ENCODE data around the gene JARID2.
"Not testable (repeated sequence)": the region's sequence is repeated elsewhere in the genome, so short reads cannot be mapped to it uniquely, and the experiment has no call there.

Gene JARID2

GRCh38 chr6:15539722-15540270 is 293.9 kb downstream of the JARID2 start:
- no peak for DNase-seq
- no peak for TF ChIP-seq CTCF (IDR thresholded peaks at IDR 0.05)
- Histone ChIP-seq H3K27ac (no peak overlapping the region), H3K36me3 (no peaks in the 10 kb centered on the region), H3K4me1 (peaks cover 0 to 10% (median 1%) of the 10 kb centered on the region in 4 donors), H3K27me3 (no peaks in the 10 kb centered on the region), H3K9me3 (no peaks in the 10 kb centered on the region), H3K4me3 (no peak overlapping the region)
- intact Hi-C loops (cut with DNase I; ENCODE audit: low total_unique reads): no loop called here

- H3K27ac ChIP-seq; H3K27me3 ChIP-seq; DNase-seq; H3K4me1 ChIP-seq; H3K4me3 ChIP-seq; H3K36me3 ChIP-seq; intact Hi-C loops (cut with DNase I; ENCODE audit: low total_unique reads); H3K9me3 ChIP-seq: not testable (repeated sequence)
Measured at GRCh38 chr6:15543332-15543917, 297.6 kb downstream of the JARID2 start.

GRCh38 chr6:15544321-15544900 is 298.5 kb downstream of the JARID2 start:
- intact Hi-C loops (cut with DNase I; ENCODE audit: low total_unique reads): no loop called here
- no peak overlapping the region for H3K27ac ChIP-seq
- no peaks in the 10 kb centered on the region for H3K27me3 ChIP-seq
- peaks cover 0 to 7% (median 0%) of the 10 kb centered on the region in 4 donors for H3K4me1 ChIP-seq
- no peaks in the 10 kb centered on the region for H3K9me3 ChIP-seq
- TF ChIP-seq CTCF (IDR thresholded peaks at IDR 0.05): no peak
- H3K36me3 ChIP-seq: no peaks in the 10 kb centered on the region
- no peak overlapping the region for H3K4me3 ChIP-seq
- no peak for DNase-seq

- intact Hi-C loops (cut with DNase I; ENCODE audit: low total_unique reads): no loop called here
- H3K36me3 ChIP-seq: no peaks in the 10 kb centered on the region
- H3K4me1 ChIP-seq: peaks cover 0 to 14% (median 3%) of the 10 kb centered on the region in 4 donors
- H3K27me3 ChIP-seq: no peaks in the 10 kb centered on the region
- H3K4me3 ChIP-seq: no peak overlapping the region
- H3K27ac ChIP-seq: no peak overlapping the region
- no peak for DNase-seq
- no peak for TF ChIP-seq CTCF (IDR thresholded peaks at IDR 0.05)
- H3K9me3 ChIP-seq: no peaks in the 10 kb centered on the region
Measured at GRCh38 chr6:15546591-15546990, 300.7 kb downstream of the JARID2 start.

- Histone ChIP-seq H3K27ac (no peak overlapping the region), H3K9me3 (no peaks in the 10 kb centered on the region), H3K4me3 (no peak overlapping the region), H3K36me3 (no peaks in the 10 kb centered on the region), H3K4me1 (peaks cover 0 to 21% (median 7%) of the 10 kb centered on the region in 4 donors), H3K27me3 (no peaks in the 10 kb centered on the region)
- DNase-seq: no peak
- no peak for TF ChIP-seq CTCF (IDR thresholded peaks at IDR 0.05)
- intact Hi-C loops (cut with DNase I; ENCODE audit: low total_unique reads): no loop called here
Measured at GRCh38 chr6:15547400-15547799, 301.5 kb downstream of the JARID2 start.

GRCh38 chr6:15549371-15549770 is 303.5 kb downstream of the JARID2 start:
- TF ChIP-seq CTCF (IDR thresholded peaks at IDR 0.05): no peak
- intact Hi-C loops (cut with DNase I; ENCODE audit: low total_unique reads): no loop called here
- Histone ChIP-seq H3K36me3 (no peaks in the 10 kb centered on the region), H3K27ac (no peak overlapping the region), H3K9me3 (no peaks in the 10 kb centered on the region), H3K4me3 (no peak overlapping the region), H3K4me1 (peaks cover 0 to 18% (median 7%) of the 10 kb centered on the region in 4 donors), H3K27me3 (no peaks in the 10 kb centered on the region)
- DNase-seq: no peak

All from tibial artery (tissue), 4 donors.